ENCODE data around the gene TOMM40.

Gene TOMM40

DNA sequence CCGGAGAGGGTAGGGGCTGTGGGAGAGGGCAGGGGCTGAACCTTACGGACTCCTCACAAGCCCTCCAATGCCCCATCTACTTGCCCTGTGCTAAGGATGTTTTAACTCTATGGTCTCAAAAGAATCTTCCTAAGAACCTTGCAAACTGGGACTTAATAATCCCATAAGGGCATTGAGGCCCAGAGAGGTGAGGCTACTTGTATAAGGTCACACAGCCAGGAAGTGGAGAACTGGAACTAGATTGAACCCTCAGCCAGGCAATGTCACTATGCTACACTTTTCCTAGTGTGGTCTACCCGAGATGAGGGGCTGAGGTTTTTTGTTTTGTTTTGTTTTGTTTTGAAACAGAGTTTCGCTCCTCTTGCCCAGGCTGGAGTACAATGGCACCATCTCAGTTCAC is 40.5 kb downstream of the TOMM40 start:
- DNase-seq = no peak

- no peak for DNase-seq
Observed at GRCh38 chr19:44939668-44940067, 48.6 kb downstream of the TOMM40 start.

GRCh38 chr19:44942067-44942571 is 51.1 kb downstream of the TOMM40 start, which contains the start of gene APOC4:
Gene APOC4, plus strand, starts transcription at chr19:44942237. Its CDS starts 41 bp downstream, at chr19:44942278.
- no peak for DNase-seq

GRCh38 chr19:44943801-44944249 is 52.8 kb downstream of the TOMM40 start:
- DNase-seq = no peak

- no peak for DNase-seq
Observed at GRCh38 chr19:44947041-44947581, 56.1 kb downstream of the TOMM40 start.

- DNase-seq = no peak
Observed at GRCh38 chr19:44948237-44948636, 57.2 kb downstream of the TOMM40 start.

GRCh38 chr19:44948763-44949374 is 57.8 kb downstream of the TOMM40 start:
- DNase-seq = no peak

DNA sequence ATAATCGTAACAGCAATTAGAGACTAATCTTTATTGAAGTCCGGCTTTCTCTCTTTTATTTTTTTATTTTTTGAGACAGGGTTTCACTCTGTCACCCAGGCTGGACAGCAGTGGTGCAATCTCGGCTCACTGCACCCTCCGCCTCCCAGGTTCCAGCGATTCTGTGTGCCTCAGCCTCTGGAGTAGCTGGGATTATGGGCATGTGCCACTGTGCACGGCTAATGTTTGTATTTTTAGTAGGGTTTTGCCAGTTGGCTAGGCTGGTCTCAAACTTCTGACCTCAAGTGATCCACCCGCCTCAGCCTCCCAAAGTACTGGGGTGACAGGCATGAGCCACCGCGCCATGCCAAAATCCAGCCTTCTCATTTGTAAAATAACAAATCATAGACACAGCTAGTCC is 58.5 kb downstream of the TOMM40 start:
- DNase-seq = no peak

GRCh38 chr19:44951179-44952159 is 60.4 kb downstream of the TOMM40 start:
- peak; percentile 75 for DNase-seq
